Measurements from ENCODE around the gene ATG9B. TPM values are rescaled to one million over a fixed set of nuclear protein-coding genes. Genes with fewer than 3 reads are reported as not detected.

Gene ATG9B
- total RNA-seq, result not detected
- long read RNA-seq, partial matches to known transcripts, result 0 of 1 reads
- long read RNA-seq, other reads (novel, unspliced or antisense), result 0 of 1 reads

- intact Hi-C loops (cut with DNase I), result no loop called here
These were observed at the start of gene ATG9B for GRCh38 chr7:151024435-151025056. Gene ATG9B (minus strand): TSS chr7:151024494. CDS start chr7:151024423, 71 bp downstream.

GRCh38 chr7:151073990-151074389, 49.7 kb upstream of the ATG9B start:
- intact Hi-C loops (cut with DNase I), result no loop called here
- ATAC-seq (ENCODE audit: poor library complexity) (no peak), DNase-seq (no peak)

More at GRCh38 chr7:151024435-151025056, at the start of gene ATG9B:
- DNase-seq (no peak), ATAC-seq (ENCODE audit: poor library complexity) (no peak)

- ATAC-seq (ENCODE audit: poor library complexity) (no peak), DNase-seq (no peak)
- intact Hi-C loops (cut with DNase I), result no loop called here
These were observed 47.0 kb upstream of the ATG9B start for GRCh38 chr7:151071032-151071866.

- ATAC-seq (ENCODE audit: poor library complexity), result no peak
- no peak for DNase-seq
- intact Hi-C loops (cut with DNase I), result no loop called here
These were observed 46.3 kb upstream of the ATG9B start for GRCh38 chr7:151070574-151070960.

GRCh38 chr7:151069841-151070573, 45.7 kb upstream of the ATG9B start:
- no peak for ATAC-seq (ENCODE audit: poor library complexity)
- no peak for DNase-seq
- intact Hi-C loops (cut with DNase I), result no loop called here

GRCh38 chr7:151068069-151068773, 43.9 kb upstream of the ATG9B start:
- ATAC-seq (ENCODE audit: poor library complexity) (no peak), DNase-seq (no peak)
- intact Hi-C loops (cut with DNase I), result no loop called here

- DNase-seq, result no peak
- intact Hi-C loops (cut with DNase I), result no loop called here
- ATAC-seq (ENCODE audit: poor library complexity), result no peak
These were observed 42.1 kb upstream of the ATG9B start for GRCh38 chr7:151066273-151066974.

GRCh38 chr7:151065516-151065915, 41.2 kb upstream of the ATG9B start:
- intact Hi-C loops (cut with DNase I), result no loop called here
- DNase-seq (no peak), ATAC-seq (ENCODE audit: poor library complexity) (no peak)

GRCh38 chr7:151064993-151065392, 40.7 kb upstream of the ATG9B start:
- DNase-seq, result no peak
- ATAC-seq (ENCODE audit: poor library complexity), result no peak
- intact Hi-C loops (cut with DNase I), result no loop called here

GRCh38 chr7:151064454-151064853, 40.2 kb upstream of the ATG9B start:
- ATAC-seq (ENCODE audit: poor library complexity) (no peak), DNase-seq (no peak)
- intact Hi-C loops (cut with DNase I), result no loop called here

GRCh38 chr7:151063212-151063561, 38.9 kb upstream of the ATG9B start:
- DNase-seq (peak; percentile 58), ATAC-seq (ENCODE audit: poor library complexity) (no peak)
- intact Hi-C loops (cut with DNase I), result no loop called here

GRCh38 chr7:151062399-151063211, 38.3 kb upstream of the ATG9B start:
- ATAC-seq (ENCODE audit: poor library complexity) (no peak), DNase-seq (no peak)
- intact Hi-C loops (cut with DNase I), result no loop called here

- DNase-seq (no peak), ATAC-seq (ENCODE audit: poor library complexity) (no peak)
- intact Hi-C loops (cut with DNase I), result no loop called here
These were observed 37.8 kb upstream of the ATG9B start for GRCh38 chr7:151062111-151062398.

GRCh38 chr7:151061213-151062110, 37.2 kb upstream of the ATG9B start:
- no peak for DNase-seq
- ATAC-seq (ENCODE audit: poor library complexity), result no peak
- intact Hi-C loops (cut with DNase I), result no loop called here

GRCh38 chr7:151060416-151061212, 36.3 kb upstream of the ATG9B start:
- intact Hi-C loops (cut with DNase I), result no loop called here

GRCh38 chr7:151060113-151060415, 35.8 kb upstream of the ATG9B start:
- intact Hi-C loops (cut with DNase I), result no loop called here
- DNase-seq (no peak), ATAC-seq (ENCODE audit: poor library complexity) (no peak)

More at GRCh38 chr7:151060416-151061212, 36.3 kb upstream of the ATG9B start:
- DNase-seq (no peak), ATAC-seq (ENCODE audit: poor library complexity) (no peak)
